Measurements from ENCODE around the gene AP3B2.
A peak's percentile ranks its signal among the peaks of the same experiment; 100 is the strongest.
"Not testable (repeated sequence)": the region's sequence is repeated elsewhere in the genome, so short reads cannot be mapped to it uniquely, and the experiment has no call there.

Gene AP3B2

DNA sequence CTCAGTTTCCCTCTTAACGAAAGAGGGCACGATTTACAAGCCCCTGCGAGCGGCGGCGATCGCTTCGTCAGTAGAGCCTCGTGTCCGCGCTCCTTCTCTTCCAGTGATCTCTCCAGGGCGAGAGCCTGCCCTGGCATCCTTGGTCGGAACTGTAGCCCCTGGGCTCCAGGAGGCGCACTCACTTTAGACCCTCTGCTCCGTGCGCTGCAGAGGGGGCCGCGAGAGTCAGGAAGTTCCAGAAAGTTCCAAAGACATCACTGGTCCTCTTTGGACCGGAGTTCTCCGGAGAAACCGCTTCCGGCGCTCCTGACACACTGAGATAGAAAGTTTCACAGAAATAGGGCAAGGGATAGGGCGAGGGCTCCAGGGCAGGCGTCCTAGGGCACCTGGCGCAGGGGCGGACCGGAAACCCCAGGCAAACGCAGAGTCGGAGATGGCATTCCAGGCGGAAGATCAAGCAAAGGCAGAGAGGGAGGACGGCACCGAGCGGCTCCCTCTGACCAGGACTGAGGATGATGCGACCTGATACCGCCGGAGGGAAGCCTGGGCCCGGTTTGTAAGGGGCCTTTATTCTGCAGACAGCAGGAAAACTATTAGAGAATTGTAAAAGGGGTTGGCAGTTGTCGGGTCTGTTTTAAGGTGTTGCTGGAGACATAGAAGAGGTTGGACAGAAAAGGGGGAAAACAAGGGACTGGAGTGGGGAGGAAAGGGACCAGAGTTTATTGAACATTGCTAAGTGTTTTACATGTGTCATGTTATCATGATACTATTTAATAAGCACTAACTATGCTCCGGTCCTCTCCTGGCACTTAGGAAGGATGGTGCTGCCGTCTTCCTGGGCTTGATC lies 61.2 kb downstream of the AP3B2 start:
- TF ChIP-seq, protein P1, sequence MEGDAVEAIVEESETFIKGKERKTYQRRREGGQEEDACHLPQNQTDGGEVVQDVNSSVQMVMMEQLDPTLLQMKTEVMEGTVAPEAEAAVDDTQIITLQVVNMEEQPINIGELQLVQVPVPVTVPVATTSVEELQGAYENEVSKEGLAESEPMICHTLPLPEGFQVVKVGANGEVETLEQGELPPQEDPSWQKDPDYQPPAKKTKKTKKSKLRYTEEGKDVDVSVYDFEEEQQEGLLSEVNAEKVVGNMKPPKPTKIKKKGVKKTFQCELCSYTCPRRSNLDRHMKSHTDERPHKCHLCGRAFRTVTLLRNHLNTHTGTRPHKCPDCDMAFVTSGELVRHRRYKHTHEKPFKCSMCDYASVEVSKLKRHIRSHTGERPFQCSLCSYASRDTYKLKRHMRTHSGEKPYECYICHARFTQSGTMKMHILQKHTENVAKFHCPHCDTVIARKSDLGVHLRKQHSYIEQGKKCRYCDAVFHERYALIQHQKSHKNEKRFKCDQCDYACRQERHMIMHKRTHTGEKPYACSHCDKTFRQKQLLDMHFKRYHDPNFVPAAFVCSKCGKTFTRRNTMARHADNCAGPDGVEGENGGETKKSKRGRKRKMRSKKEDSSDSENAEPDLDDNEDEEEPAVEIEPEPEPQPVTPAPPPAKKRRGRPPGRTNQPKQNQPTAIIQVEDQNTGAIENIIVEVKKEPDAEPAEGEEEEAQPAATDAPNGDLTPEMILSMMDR (IDR thresholded peaks at IDR 0.05; ENCODE audit: insufficient read depth, low read length, missing control alignments): no peak
- POLR2A ChIA-PET: no interaction called here

DNA sequence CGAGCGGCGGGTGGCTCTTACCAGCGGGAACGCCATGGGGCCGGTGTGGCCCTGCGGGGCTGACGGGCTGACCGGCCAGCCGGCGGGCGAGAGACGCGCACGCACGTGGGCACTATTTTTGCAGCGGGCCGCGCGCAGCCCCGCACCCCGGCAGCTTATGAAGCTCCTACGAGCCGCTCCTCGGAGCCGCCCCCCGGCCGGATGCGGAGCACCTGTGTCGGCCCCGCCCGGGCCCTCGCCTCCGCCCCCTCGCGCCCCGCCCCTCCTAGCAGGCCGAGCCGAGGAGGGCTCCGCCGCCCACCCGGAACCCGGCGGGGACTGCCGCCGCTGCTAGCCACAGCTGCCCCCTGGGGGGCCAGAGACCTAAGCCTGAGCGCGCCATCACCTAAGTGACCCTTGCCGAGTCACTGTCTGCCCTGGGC lies 61.8 kb downstream of the AP3B2 start:
- POLR2A ChIA-PET: no interaction called here
- CTCF ChIA-PET: no interaction called here
- H3K4me3 ChIP-seq (ENCODE audit: low read depth, low read length): peak overlapping the region; percentile 40
- TF ChIP-seq, protein P1 (IDR thresholded peaks at IDR 0.05; ENCODE audit: insufficient read depth, low read length, missing control alignments): no peak
- DNase-seq (ENCODE audit: low read depth, low spot score): no peak

More for the DNA sequence above, 61.2 kb downstream of the AP3B2 start:
- H3K4me3 ChIP-seq (ENCODE audit: low read depth, low read length): peak overlapping the region; percentile 40
- CTCF ChIA-PET: no interaction called here
- DNase-seq (ENCODE audit: low read depth, low spot score): no peak

DNA sequence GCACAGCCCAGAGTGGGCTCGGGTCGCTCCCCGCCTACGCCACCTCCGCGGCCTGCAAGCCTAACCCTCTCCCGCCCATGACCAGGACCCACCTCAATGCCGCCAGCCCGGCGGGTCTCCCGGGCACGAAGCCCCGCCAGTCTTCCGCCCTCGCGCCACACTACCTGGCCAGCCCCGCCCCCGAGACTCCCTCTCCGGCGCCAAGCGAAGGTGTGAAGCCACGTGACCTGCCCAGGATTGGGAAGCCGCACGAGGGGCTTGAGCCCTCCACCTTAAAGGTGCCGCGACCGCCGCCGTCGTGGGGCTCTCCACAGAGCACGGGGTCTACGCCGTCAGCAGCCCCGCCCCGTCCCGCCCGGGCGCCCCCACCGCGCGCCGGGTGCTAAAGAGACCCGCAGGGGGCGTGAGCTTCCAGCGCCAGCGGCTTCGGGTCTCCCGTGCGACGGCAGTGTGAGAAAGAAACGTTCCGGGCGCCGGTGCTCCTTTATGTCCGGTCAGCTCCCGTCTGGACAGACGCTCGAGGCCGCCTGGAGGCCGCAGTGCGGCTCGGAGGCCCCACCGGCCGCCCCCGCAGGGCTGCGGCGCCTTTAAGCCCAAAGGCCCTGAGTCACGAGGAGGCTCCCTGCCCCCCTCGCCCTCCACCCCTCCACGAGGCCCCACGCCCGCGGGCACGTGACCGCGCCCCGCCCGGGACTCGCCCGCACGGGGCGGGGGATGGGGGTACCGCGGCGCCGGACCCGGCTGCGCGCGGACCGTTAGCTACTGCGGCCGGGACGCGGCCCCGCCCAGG lies 62.4 kb downstream of the AP3B2 start, which contains the start of gene CPEB1:
Gene CPEB1, minus strand, starts transcription at position 319 of the 790 bp plus-strand sequence. CDS start 18,904 bp downstream, outside the sequence.
- CTCF ChIA-PET: no interaction called here
- TF ChIP-seq, protein P1 (IDR thresholded peaks at IDR 0.05; ENCODE audit: insufficient read depth, low read length, missing control alignments): peak; percentile 2
- no peak for DNase-seq (ENCODE audit: low read depth, low spot score)
- peak within 1 kb of the TSS; percentile 40 for H3K4me3 ChIP-seq (ENCODE audit: low read depth, low read length)
- POLR2A ChIA-PET: no interaction called here

DNA sequence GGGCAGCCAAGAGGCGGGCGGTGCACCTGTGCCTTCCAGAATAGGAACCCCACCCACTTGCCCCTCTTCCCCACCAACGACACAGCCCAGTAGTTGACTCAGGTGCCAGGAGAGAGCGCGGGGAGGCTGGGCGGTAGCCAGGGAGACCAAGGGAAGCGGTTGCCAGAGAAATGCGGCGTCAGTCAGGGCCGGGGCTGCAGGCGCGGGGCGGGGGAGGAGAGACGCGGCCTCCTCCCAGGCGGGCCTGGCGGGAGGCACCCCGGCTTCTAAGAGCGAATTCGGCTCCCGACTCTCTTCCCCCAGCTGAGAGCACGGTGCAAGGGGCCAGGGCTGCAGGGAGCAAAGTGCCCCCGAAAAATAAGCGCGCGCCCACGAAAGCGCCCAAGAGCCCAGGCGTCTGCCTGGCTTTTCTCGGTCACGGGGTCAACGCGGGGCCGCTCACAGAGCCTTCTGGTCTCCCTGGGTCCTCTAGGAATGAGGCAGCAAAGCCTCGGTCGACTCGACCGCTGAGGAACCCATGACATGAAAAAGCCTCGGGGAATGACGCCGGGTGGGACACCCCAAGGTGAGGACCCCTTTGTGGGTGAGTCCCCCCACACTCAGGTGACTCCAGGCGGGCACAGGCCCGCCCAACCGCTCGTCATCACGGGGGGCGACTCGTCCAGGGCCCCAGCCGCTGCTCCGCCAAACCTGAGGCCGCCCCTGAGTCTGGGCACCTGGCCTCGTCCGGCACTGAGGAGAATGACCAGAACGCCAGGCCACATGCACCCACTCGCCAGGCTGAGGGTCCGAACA lies 63.2 kb downstream of the AP3B2 start:
- no peak overlapping the region for H3K4me3 ChIP-seq (ENCODE audit: low read depth, low read length)
- TF ChIP-seq, protein P1 (IDR thresholded peaks at IDR 0.05; ENCODE audit: insufficient read depth, low read length, missing control alignments): no peak
- POLR2A ChIA-PET: no interaction called here
- CTCF ChIA-PET: no interaction called here
- DNase-seq (ENCODE audit: low read depth, low spot score): no peak

DNA sequence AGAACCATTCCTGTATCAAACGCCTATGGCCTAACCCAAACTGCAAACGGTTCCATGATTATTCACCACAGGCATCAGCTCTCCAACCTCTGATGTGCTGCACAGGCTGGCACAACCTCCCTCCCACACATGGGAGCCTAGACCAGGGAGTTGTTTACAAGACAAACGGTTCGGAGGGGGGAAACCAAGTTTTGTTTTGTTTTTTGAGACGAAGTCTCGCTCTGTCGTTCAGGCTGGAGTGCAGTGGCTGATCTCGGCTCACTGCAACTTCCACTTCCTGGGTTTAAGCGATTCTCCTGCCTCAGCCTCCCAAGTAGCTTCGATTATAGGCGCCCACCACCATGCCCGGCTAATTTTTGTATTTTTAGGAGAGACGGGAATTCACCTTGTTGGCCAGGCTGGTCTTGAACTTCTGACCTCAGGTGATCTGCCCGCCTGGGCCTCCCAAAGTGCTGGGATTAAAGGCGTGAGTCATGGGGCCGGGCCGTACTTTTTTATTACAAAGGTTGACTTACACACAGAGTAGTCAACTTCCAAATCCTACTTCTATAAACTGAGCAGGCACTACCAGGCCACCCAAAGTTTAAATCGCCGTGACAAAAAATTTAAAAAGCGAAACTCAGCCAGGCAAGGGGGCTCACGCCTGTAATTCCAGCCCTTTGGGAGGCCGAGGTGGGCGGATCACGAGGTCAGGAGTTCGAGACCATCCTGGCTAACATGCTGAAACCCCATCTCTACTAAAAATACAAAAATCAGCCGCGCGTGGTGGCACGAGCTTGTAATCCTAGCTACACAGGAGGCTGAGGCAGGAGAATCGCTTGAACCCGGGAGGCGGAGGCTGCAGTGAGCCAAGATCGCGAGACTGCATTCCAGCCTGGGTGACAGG lies 64.5 kb downstream of the AP3B2 start:
- POLR2A ChIA-PET; H3K4me3 ChIP-seq (ENCODE audit: low read depth, low read length); CTCF ChIA-PET; DNase-seq (ENCODE audit: low read depth, low spot score): not testable (repeated sequence)

DNA sequence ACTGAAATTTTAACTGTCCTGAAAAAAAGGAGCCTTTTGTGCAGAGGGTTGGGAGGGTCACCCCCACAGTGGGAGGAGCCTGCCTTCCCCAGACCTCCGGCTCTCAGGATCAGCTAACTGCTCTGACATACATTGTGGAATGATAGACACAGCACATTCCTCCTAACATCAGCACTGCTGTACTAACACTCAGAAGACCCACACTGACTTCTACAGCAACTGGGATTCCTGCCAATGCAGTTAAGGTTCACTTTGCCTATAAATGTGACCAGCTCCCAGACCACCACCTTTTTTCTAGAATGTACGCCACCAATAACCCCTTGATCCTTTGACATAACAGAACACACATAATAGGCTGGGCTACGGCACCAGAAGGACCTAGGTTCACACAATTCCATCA lies 65.7 kb downstream of the AP3B2 start:
- CTCF ChIA-PET: no interaction called here
- TF ChIP-seq, protein P1 (IDR thresholded peaks at IDR 0.05; ENCODE audit: insufficient read depth, low read length, missing control alignments): no peak
- H3K4me3 ChIP-seq (ENCODE audit: low read depth, low read length): no peak overlapping the region
- DNase-seq (ENCODE audit: low read depth, low spot score): no peak
- POLR2A ChIA-PET: no interaction called here

Data from AG04449 (cell line).